HG03354 (cell line): ENCODE measurements around the gene PTPN22.
A peak's percentile ranks its signal among the peaks of the same experiment; 100 is the strongest.

Experiments
- ATAC-seq: cut with Tn5 transposase; IDR thresholded peaks from one replicate; pipeline ENCODE4 v1.9.1; 2021; ENCODE audit warnings: mild to moderate bottlenecking; ENCODE audit not compliant: unreplicated experiment, poor library complexity, severe bottlenecking

Gene PTPN22

DNA sequence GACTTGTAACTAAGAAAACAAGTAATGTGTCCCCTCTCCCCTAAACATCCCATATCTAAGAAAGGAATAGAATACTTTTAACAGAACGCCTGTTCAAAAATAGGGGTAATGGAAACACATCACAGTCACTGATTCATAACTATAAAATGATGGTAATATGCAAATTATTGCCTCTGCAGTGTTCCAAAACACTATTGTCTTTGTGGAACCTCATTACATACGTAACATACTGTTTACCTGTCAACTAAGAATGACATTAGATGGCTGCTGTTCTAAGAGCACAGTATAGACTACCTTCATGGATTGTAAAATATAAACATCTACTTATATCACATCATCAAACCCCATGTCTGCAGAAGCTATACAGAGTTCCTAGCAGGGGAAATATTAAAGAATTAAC, 19.3 kb upstream of the PTPN22 start:
- ATAC-seq, result no peak

DNA sequence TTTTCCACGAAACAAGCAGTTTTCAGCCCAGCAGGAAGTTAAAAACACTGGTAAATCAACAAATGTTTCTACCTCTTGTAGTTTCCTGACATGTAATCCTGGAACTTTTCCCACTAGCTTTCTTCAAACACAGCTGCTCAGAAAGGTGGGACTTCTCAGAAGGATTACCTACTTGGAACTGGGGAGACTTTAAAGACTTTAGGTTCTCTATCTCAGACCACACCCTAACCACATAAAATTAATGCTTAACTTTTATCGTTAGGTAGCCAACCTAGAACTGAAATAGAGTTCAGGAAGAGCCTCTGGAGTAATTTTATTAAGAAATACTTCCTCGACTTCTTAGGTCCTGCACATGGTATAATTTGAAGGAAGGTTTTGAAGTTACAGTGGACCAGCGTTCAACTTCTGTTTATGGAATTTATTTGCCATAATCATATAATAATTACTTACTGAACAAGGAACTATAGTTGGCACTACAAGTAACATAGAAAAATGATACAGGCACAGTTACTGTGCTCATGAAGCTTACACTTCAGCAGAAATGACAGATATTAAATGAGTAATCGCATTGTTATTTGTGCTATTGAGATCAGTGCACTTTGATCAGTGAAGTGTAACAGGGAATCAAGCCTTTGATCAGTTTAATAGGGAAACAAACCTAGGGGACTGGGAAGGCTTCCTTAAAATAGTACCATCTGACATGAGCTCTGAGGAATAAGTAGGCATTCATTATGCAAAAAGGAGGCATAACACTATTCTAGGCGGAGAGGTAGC, 16.1 kb upstream of the PTPN22 start, which contains the start of gene BCL2L15:
Gene BCL2L15, minus strand, starts transcription at position 180 of the 774 bp plus-strand sequence. CDS start 206 bp downstream, outside the sequence.
- ATAC-seq, result no peak

DNA sequence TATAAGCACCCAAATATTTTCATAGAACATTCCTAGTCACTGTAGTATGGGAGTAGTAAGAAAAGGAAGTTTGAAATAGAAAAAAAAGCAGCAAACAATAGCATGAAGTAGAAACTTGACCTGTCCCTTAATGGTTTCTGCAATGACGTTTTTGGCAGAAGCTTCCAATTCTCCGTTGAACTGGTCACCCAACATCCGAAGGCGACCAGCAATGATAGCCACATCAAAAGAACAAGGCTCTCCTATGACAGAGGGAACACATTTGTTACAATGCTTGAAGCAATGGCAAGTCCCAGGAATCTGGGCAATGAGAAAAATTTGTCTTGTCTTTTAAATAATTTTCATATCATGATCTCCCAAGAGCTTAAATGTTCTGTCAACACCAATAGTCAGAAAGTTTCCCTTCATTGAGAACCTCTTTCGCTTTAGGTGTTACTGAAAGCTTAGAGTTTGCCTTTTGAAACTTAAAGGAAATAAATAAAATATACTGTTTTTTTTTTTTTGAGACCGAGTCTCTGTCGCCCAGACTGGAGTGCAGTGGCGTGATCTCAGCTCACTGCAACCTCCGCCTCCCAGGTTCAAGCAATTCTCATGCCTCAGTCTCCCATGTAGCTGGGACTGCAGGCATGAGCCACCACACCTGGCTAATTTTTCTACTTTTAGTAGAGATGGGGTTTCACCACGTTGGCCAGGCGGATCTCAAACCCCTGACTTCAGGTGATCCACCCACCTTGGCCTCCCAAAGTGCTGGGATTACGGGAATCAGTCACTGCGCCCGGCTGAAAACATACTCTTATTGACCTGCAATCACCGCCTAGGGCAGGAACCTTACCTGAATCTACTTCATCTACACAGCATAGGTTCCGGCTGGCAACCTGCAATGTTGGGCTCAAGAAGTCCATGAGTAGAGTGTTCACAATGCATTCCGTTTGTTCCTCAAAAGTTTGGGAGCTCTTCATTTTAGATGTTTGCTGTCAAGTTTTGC, 15.2 kb upstream of the PTPN22 start:
- no peak for ATAC-seq

DNA sequence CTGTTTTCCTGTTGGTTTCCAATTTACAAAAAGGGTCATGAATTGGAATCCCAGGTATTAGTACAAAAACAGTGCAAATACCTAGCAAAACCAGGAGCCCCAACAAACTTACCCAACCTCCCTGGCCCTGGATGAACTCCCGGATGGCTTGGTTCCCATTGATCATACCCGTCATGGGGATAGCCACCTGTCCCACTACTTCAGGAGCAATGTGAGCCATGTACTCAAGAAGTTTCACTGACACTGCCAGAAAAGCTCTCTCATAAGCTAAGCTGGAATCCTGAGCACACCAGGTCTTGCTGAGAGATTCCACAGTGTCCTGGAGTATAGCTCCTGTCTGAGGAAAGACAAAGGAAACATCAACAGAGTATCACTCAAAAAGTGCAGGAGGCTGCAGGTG, 10.1 kb upstream of the PTPN22 start:
- no peak for ATAC-seq

DNA sequence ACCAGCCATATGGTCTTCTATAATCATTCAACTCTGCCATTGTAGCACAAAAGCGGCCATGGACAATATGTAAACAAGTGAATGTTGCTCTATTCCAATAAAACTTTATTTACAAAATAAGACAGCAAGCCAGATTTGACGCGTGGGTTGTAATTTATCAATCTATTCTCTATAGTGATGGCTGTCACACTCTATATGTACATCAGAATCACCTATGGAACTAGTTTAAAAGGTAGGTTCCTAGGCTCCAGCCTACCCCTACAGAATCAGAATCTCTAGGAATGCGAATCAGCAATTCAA, 8.2 kb upstream of the PTPN22 start:
- ATAC-seq, result no peak

DNA sequence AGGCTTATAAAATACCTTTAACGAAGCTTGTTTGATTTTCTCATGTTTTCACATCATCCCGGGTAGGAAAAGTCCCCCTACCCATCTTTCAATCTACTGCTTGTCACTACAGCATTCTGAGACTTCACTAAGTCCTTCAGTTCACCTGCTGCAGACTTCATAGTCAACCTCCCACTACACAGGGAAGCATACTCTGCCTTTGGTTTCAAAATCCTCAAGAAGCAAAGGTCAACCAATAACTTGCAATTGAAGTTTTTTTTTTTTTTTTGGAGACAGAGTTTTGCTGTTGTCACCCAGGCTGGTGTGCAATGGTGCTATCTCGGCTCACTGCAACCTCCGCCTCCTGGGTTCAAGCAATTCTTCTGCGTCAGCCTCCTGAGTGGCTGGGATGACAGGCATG, 4.7 kb upstream of the PTPN22 start:
- ATAC-seq, result no peak

DNA sequence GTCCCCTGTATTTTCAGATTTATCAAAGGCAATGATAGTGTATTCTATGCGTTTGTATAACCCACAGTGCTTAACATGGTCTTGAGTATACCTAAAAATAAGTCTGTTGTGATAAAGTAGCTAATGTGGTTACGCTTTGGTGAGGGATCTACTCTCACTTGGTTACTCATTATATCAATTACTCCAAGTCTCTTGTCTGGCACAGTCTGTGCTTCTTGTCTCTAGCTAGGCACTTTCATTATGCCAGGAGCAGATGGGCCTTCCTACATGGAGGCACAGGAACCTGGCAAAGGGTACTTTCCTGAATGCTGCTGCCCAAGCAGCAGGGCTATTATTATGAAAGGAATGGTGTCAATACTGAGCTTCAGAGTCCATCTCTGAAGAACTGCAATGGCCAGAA, 4.2 kb upstream of the PTPN22 start:
- ATAC-seq, result peak; percentile 56

DNA sequence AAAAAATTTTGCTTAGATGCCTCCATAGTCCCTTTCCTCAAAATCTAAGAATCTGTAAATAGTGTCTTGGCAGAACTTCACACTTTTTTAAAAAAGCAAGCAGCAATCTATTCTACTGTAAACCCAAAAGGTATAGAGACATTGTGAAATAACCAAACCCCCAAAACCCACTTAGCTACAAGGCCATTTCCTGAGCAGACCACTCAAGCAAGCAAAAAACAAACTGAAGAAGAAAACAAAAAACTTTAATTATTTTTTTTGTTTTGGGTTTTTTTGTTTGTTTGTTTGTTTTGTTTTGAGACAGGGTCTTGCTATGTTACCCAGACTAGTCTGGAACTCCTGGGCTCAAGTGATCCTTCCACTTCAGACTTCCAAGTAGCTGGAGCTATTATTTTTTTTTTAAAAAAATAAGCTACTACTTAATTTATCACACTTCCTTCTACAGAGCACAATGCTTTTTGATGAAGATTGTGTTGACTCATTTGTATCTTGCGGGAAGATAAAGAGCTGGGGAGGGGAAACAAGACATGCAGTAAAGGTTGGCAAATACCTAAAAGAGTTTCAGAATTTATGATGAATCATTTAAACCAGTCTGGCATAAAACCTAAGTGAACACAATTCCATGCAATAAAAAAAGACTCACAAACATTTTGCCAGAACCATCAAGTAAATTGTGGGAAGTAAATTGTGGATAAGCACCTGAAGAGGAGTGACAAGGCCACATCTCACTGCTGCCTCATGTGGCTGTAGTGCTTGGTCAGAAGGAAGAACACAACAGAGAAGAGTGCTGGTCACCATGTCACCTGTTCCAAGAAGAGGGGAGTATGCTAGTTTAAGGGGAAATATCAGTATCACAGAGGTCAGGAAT, 2.7 kb upstream of the PTPN22 start:
- ATAC-seq, result peak; percentile 36

DNA sequence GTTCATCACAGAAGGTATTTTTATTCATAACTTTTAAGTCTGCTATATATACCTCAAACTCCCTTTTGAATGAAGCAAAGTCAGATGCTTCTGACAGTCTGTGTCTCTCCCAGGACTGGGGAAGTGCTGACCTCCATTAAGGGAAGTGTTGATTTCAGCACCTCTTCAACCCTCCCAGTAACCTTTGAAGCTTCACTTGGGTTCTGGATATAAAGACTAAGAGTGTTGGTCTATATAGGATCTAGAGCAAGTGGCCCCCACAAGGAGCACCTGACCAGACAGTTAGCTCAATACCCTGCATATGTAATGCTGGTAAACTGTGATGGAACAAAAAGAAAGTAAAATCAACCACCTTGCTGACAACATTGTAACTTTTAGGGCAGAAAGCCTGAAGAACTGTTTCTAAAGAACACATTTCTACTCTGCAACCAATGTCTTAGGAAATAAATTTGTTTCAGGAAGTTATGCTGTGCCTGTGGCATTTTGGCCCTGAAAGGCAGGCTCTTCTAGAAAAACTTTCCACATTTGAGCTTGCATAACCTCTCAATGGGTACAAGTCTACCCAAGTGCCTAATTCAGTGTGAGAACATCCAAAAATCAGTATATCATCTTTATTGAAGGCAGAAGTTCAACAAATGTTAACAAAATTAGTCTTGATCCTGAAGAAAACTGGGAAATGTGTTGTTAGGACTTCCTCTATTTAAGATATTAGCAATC, 865 bp upstream of the PTPN22 start:
- peak; percentile 5 for ATAC-seq

DNA sequence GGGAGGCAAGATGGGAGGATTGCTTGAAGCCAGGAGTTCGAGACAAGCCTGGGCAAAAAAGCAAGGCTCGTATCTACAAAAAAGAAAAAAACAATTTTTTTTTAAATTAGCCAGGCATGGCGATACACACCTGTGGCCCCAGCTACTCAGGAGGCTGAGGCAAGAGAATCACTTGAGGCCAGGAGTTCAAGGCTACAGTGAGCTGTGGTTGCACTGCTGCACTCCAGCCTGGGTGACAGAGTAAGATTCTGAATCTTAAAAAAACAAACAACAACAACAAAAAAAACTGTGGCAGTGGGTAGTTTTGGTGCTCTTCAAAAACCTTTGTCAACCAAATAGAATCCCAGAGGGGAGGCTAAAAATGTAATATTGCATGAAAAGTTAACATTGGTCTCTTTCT, 734 bp downstream of the PTPN22 start:
- no peak for ATAC-seq

DNA sequence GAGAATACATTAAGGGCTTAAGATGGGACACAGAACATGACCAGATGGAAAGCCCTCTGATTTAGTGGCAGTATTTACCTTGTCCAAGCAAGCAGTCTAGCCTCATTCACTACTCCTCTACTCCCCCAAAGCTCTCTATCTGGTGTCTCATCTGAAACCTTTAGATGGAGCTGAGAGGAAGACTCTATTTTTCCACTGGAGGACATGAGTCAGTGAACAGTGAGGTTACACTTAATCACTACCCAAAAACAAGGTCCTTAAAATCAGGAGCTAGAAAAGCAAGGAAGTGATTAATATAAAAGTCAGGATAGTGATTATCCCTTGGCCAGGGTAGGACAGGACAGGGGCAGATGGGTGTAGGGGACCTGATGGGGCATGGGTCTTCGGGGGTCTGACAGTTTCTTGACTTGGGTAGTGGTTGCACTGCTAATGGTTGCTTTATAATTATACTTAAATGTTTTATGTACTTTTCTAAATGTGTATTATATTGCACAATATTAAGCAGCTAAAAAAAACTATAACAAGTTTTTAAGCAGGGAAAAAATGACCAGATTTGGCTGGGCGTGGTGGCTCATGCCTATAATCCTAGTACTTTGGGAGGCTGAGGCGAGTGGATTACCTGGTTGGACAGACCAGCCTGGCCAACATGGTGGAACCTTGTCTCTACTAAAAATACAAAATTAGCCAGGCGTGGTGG, 3.0 kb downstream of the PTPN22 start:
- no peak for ATAC-seq

DNA sequence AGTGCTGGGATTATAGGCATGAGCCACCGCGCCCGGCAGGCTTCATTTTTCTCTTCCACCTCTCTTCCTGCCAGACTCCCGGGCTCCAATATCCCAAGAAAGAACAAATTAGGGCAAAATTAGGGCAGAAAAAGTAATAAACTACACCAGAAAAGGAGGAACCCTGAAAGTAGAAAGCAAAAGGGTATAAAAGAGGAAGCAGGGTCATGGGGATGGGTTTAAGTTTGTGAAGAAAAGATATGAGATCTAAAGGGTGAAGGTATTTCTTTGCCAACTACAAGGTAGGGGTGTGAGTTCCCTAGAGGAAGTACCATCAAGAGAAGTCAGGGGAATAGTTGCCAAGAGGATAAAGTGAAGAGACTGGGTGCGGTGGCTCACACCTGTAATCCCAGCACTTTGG, 9.9 kb downstream of the PTPN22 start:
- ATAC-seq, result no peak

DNA sequence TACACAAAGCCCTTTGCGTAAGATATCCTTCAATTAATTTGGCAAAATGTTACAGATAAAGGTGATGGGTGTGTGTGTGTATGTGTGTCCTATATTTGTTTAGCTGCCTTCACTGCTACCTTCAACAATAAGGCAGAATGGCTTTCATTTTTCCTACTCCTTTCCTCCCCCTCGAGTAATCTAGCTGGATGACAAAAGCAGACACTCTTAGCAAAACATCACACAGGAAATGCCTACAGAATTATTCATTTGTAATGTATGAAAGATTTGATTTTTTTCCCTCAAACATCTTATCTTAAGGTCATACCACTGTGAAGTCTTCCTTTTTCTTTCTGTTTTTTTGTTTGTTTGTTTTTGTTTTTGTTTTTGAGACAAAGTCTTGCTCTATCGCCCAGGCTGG, 10.6 kb downstream of the PTPN22 start:
- no peak for ATAC-seq

DNA sequence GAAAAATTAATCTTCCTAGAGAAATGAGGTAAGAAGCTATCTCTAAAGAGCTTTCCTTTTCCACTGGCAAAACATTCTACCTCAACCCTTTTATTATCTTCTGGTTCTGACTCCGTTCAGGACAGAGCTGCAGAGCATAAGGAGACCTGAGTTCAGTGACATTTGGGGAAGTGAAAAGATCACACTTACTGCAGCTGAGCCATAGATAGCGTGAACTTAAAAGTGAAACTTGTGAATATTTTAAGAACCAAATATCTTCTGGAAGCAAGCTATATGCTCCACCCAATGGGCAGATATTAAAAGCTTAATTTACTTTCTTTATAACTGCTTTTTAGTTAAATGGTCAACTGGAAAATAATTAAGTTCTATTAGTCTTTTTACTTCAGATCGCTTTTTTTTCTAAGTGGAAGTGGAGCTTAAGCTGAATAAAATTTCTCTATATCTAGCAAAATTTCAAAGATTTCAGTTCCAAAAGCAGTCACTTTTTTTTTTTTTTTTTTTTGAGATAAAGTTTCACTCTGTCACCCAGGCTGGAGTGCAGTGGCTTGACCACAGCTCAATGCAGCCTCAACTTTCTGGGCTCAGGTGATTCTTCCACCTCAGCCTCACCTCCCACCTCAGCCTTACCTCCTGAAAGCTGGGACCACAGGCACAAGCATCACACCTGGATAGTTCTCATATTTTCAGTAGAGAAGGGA, 11.9 kb downstream of the PTPN22 start:
- peak; percentile 92 for ATAC-seq

DNA sequence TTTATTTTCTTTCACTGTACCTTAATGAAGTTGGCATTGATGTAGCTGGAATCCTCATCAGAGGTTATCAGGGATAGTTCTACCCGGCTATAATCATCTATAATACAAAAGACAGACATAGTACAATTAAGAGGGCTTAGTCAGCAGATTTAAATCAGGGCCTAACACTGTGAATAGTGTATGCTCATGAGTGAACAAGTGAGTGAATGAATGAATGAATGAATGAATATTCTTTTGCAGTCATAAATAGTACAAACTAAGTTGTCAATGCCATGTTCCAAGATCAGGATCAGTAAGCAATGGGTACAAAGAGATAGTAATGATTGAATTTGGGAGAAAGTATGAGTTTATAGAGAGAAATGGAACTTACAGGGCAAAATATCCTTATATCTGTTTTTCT, 12.5 kb downstream of the PTPN22 start:
- no peak for ATAC-seq

DNA sequence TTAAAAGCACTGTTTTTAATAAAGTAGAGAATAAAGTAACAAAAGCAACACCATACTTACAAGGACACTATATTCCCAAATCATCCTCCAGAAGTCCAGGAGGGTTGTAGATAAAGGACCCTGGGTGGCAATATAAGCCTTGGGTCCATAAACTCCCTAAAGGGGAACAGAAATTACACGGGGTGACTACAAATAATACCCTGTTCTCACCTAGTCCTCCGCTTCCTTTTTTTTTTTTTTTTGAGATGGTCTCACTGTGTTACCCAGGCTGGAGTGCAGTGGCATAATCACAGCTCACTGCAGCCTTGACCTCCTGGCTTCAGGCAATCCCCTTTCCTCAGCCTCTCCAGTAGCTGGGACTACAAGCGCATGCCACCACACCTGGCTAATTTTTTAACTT, 13.1 kb downstream of the PTPN22 start:
- no peak for ATAC-seq

DNA sequence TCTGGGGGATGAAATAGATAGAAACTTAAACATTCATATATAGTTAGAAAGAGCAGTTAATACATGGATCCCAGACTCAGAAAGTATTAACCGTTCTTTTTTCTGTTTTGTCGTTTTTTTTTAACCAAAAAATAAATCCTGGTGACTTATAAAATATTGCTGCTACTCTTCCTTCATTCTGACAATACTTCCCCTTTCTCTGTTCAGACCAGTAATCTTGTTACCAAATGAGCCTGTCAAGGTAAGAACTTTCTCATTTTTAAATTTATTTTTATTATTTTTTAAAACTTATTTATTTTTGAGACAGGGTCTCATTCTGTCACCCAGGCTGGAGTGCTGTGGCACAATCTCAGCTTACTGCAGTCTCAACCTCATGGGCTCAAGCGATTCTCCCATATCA, 13.7 kb downstream of the PTPN22 start:
- ATAC-seq, result no peak

DNA sequence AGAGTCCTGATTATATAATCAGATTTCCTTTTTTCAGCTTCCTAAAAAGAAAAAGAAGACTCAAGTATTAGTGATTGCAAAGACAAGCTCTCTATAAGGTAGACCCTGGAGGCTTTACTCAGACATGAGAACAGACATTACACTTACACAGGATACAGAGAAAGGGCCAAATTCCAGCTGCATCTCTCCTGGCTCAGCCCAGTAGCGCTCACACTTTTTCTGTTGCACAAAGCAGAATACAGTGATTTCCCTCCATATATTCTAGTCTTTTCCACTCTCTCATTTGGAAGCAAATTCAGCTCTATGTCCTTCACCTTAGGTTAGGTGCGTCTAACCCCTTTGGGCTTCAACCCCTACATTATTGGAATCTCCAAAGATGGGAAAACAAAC, 15.1 kb downstream of the PTPN22 start:
- ATAC-seq, result no peak
